Epithelial cell of esophagus (primary cell): ENCODE data around the gene PGAP1.

ENCODE experiments used
- DNase-seq: peaks from one replicate; pipeline ENCODE4 v3.0.0; 2010; ENCODE audit warnings: low read depth
- H3K4me3 ChIP-seq: 2 replicates; pipeline ENCODE4 v1.5.1; 2011; ENCODE audit warnings: mild to moderate bottlenecking, low read length, control low read depth
- CTCF ChIP-seq: IDR thresholded peaks from 2 replicates; pipeline ENCODE4 v1.5.1; 2011; ENCODE audit warnings: low read depth, mild to moderate bottlenecking, low read length, control low read depth, inconsistent platforms; ENCODE audit not compliant: insufficient read depth; ENCODE audit errors: missing control alignments

The PGAP1 gene

GRCh38 chr2:196845371-196845770 is 81.1 kb downstream of the PGAP1 start:
- DNase-seq, result no peak
- TF ChIP-seq CTCF, result no peak
- H3K4me3 ChIP-seq, result no peak overlapping the region

- no peak for DNase-seq
- no peak overlapping the region for H3K4me3 ChIP-seq
- TF ChIP-seq CTCF, result no peak
These were observed 86.3 kb downstream of the PGAP1 start for GRCh38 chr2:196840171-196840570.

GRCh38 chr2:196839574-196839973 is 86.9 kb downstream of the PGAP1 start:
- no peak for TF ChIP-seq CTCF
- DNase-seq, result no peak

GRCh38 chr2:196836440-196836839 is 90.1 kb downstream of the PGAP1 start:
- no peak for TF ChIP-seq CTCF
- no peak overlapping the region for H3K4me3 ChIP-seq
- peak; percentile 74 for DNase-seq

More at GRCh38 chr2:196839574-196839973, 86.9 kb downstream of the PGAP1 start:
- H3K4me3 ChIP-seq, result no peak overlapping the region

GRCh38 chr2:196830701-196831100 is 95.8 kb downstream of the PGAP1 start:
- no peak for TF ChIP-seq CTCF
- DNase-seq, result no peak
- H3K4me3 ChIP-seq, result no peak overlapping the region

GRCh38 chr2:196827356-196827755 is 99.2 kb downstream of the PGAP1 start:
- TF ChIP-seq CTCF, result no peak
- H3K4me3 ChIP-seq, result no peak overlapping the region
- DNase-seq, result peak; percentile 9

- no peak overlapping the region for H3K4me3 ChIP-seq
- no peak for TF ChIP-seq CTCF
- DNase-seq, result peak; percentile 80
These were observed 102.6 kb downstream of the PGAP1 start for GRCh38 chr2:196823750-196824522.
